ENCODE data around the gene TMEM119.
"Not testable (repeated sequence)": the region's sequence is repeated elsewhere in the genome, so short reads cannot be mapped to it uniquely, and the experiment has no call there.

TMEM119 gene

DNA sequence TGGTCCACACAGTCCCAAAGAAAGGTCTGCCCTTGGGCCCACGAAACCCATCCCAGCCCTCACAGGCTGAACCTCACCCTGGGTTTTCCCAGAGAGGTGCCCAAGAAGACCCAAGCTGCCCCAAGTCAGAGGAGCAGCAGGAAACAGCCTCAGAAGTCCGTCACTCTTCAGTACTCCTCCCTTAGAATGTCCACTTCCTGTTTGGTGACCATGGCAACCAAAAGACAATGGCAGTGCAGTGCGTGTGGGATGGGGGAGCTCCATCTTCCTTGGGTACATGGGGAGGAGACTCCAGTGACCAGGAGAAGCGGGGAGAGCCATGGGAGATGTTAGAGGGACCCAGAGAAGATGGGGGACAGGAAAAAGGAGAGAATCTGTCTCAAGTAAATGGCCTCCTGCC lies 24.5 kb upstream of the TMEM119 start:
- no peak for DNase-seq (ENCODE audit: low read depth, low spot score)
- Histone ChIP-seq H3K4me3 (ENCODE audit: low read length) (no peak overlapping the region), H3K27ac (ENCODE audit: low read length) (no peak overlapping the region), H3K4me1 (ENCODE audit: control insufficient read depth, insufficient read depth, low read length) (peaks cover 3% of the 10 kb centered on the region), H3K9me3 (ENCODE audit: control insufficient read depth, insufficient read depth, low read length) (no peaks in the 10 kb centered on the region), H3K36me3 (ENCODE audit: control insufficient read depth, insufficient read depth, low read length) (no peaks in the 10 kb centered on the region), H3K27me3 (ENCODE audit: control insufficient read depth, insufficient read depth, low read length) (no peaks in the 10 kb centered on the region)
- WGBS (ENCODE audit: insufficient coverage, insufficient read length) = no CpG with 5 or more reads among the region's 4 CpGs

DNA sequence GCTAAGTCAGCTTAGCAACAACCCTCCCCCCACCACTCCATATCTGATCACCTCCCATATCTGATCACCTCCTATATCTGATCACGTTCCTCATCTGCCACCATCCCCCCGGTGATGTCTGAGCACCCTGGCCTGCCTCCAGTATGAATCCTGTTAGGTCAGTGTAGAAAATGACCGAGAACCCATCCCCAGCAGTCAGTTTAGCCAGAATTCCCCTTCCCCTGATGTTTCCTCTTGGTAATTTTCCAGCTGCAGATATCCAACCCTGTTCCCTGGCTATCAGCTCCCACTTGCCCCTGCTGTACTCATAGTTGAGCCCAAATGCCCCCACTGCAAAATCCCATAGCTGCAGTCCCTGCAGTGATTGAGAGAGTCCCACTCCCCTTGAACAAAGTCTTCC lies 23.3 kb upstream of the TMEM119 start:
- no CpG with 5 or more reads among the region's 3 CpGs for WGBS (ENCODE audit: insufficient coverage, insufficient read length)
- H3K9me3 ChIP-seq (ENCODE audit: control insufficient read depth, insufficient read depth, low read length) = no peaks in the 10 kb centered on the region
- peaks cover 5% of the 10 kb centered on the region for H3K4me1 ChIP-seq (ENCODE audit: control insufficient read depth, insufficient read depth, low read length)
- no peak overlapping the region for H3K27ac ChIP-seq (ENCODE audit: low read length)
- H3K27me3 ChIP-seq (ENCODE audit: control insufficient read depth, insufficient read depth, low read length) = no peaks in the 10 kb centered on the region
- no peaks in the 10 kb centered on the region for H3K36me3 ChIP-seq (ENCODE audit: control insufficient read depth, insufficient read depth, low read length)
- no peak for DNase-seq (ENCODE audit: low read depth, low spot score)
- no peak overlapping the region for H3K4me3 ChIP-seq (ENCODE audit: low read length)

DNA sequence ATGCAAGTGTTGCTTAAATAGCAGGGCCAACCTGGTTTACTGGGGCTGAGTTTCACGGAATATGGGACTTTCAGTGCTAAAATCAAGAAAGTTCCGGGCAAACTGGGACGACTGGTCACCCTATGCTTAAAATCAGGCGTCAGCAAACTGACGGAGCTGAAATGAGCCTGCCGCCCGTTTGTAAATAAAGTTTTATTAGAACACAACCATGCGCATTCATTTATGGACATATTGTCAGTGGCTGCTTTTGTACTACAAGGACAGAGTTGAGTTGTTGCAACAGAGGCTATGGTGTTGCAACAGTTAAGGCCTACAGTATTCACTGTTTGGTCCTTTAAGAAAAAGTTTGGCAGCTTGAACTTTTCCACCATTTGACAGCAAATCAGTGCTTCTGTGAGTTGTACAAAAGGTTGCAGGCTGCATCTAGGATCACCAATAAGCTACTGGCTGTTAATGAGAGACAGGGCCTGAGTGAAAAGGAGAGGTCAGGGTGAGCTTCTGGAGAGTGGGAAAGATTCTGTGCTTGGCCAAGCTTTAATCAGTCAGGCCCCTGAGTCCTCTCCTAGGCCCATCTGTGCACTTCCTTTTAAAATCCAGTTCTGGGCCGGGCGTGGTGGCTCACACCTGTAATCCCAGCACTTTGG lies 22.5 kb upstream of the TMEM119 start:
- no peaks in the 10 kb centered on the region for H3K9me3 ChIP-seq (ENCODE audit: control insufficient read depth, insufficient read depth, low read length)
- no CpG with 5 or more reads among the region's 10 CpGs for WGBS (ENCODE audit: insufficient coverage, insufficient read length)
- H3K27ac ChIP-seq (ENCODE audit: low read length) = no peak overlapping the region
- no peaks in the 10 kb centered on the region for H3K36me3 ChIP-seq (ENCODE audit: control insufficient read depth, insufficient read depth, low read length)
- no peaks in the 10 kb centered on the region for H3K27me3 ChIP-seq (ENCODE audit: control insufficient read depth, insufficient read depth, low read length)
- no peak overlapping the region for H3K4me3 ChIP-seq (ENCODE audit: low read length)
- DNase-seq (ENCODE audit: low read depth, low spot score) = no peak
- H3K4me1 ChIP-seq (ENCODE audit: control insufficient read depth, insufficient read depth, low read length) = peaks cover 5% of the 10 kb centered on the region

DNA sequence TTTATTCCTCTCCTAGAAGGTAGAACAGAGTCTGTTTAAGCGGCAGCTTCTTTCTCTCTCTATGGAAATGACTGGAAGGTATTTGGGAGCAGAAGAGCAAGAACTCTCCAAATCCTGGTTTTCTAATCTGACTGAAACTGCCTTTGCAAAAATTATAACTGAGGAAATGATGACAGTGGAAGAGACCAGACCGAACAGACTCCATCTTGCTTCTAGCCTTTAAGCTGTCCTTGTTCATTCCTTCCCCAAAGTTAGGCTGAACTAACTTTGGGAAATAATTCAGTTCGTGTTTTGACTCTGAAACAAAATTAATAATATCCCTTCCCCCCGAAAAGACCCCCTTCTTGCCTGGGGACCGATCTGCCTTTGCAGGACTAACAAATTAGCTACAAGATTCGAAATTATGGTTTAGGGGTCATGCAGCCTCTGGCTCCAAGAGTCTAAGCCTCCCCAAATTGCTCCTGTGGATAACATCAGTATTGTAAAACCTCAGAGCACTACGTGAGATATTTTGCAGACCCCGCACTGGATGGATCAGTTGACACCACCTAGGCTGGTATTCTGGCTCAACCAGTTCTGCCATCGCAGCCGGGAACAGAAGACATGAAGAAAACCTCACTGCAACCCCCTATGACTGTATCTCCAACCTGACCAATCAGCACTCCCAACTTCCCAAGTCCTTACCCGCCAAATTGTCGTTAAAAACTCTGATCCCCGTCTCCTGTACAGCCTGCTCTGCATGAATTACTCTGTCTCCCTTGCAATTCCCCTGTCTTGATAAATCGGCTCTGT lies 21.7 kb upstream of the TMEM119 start:
- Histone ChIP-seq H3K27ac (ENCODE audit: low read length) (no peak overlapping the region), H3K4me3 (ENCODE audit: low read length) (no peak overlapping the region)
- DNase-seq (ENCODE audit: low read depth, low spot score) = no peak

DNA sequence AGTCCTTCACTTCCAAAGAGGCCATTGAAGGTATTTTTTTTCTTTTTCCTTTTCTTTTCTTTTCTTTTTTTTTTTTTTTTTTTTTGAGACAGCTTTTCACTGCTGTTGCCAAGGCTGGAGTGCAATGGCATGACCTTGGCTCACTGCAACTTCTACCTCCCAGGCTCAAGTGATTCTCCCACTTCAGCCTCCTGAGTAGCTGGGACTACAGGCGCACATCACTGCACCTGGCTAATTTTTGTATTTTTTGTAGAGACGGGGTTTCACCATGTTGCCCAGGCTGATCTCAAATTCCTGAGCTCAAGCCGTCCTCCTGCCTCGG lies 21.0 kb upstream of the TMEM119 start:
- DNase-seq (ENCODE audit: low read depth, low spot score); H3K4me3 ChIP-seq (ENCODE audit: low read length); H3K4me1 ChIP-seq (ENCODE audit: control insufficient read depth, insufficient read depth, low read length); H3K36me3 ChIP-seq (ENCODE audit: control insufficient read depth, insufficient read depth, low read length); H3K27me3 ChIP-seq (ENCODE audit: control insufficient read depth, insufficient read depth, low read length); H3K9me3 ChIP-seq (ENCODE audit: control insufficient read depth, insufficient read depth, low read length); H3K27ac ChIP-seq (ENCODE audit: low read length): not testable (repeated sequence)
- WGBS (ENCODE audit: insufficient coverage, insufficient read length) = no CpG with 5 or more reads among the region's 4 CpGs

More for the DNA sequence above, 21.7 kb upstream of the TMEM119 start:
- Histone ChIP-seq H3K36me3 (ENCODE audit: control insufficient read depth, insufficient read depth, low read length) (no peaks in the 10 kb centered on the region), H3K9me3 (ENCODE audit: control insufficient read depth, insufficient read depth, low read length) (no peaks in the 10 kb centered on the region), H3K4me1 (ENCODE audit: control insufficient read depth, insufficient read depth, low read length) (peaks cover 2% of the 10 kb centered on the region), H3K27me3 (ENCODE audit: control insufficient read depth, insufficient read depth, low read length) (no peaks in the 10 kb centered on the region)
- no CpG with 5 or more reads among the region's 14 CpGs for WGBS (ENCODE audit: insufficient coverage, insufficient read length)

DNA sequence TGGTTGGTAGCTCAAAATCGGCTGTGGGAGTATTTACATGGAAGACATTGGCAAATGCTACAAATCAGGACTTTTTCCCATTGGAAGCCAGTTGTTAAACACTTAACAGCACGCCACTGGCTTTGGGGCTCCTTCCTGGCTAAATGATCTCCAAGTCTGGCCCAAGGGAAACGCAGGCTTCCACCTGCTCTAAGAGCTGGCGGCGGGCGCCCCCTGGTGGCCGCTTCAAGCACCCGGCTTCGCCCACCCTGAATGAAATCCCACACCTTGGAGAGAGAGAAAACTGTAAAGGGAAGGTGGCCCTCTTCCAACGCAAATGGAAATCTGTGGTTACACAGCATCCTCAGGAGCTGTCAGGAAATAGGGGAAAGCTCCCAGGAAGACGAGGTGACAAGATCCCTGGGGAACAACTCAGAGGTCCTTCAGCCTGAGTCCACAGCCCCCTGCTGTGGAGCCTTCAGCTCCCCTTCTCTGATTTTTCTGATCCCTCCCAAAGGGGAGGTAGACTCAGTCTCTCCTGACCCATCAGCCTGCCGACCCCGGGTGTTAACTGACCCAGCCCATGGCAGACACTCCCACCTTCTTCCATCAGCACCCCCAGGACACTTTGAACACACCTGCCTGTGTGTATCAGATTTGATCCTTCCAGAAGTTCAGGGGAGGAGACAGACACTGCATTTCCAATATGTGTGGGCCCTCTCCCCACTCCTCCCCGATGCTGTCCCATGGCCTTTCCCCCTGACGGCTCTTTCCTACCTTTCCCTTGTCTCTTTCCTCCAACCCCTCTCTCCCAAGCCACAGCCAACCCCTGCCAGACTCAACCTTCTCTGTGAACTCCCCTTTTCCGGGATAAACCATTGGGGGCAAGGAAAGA lies 20.4 kb upstream of the TMEM119 start:
- no peak for DNase-seq (ENCODE audit: low read depth, low spot score)
- Histone ChIP-seq H3K4me3 (ENCODE audit: low read length) (no peak overlapping the region), H3K27me3 (ENCODE audit: control insufficient read depth, insufficient read depth, low read length) (no peaks in the 10 kb centered on the region), H3K36me3 (ENCODE audit: control insufficient read depth, insufficient read depth, low read length) (no peaks in the 10 kb centered on the region), H3K4me1 (ENCODE audit: control insufficient read depth, insufficient read depth, low read length) (peaks cover 2% of the 10 kb centered on the region; the same call in 1 of the 2 replicates), H3K9me3 (ENCODE audit: control insufficient read depth, insufficient read depth, low read length) (no peaks in the 10 kb centered on the region), H3K27ac (ENCODE audit: low read length) (no peak overlapping the region)
- WGBS (ENCODE audit: insufficient coverage, insufficient read length) = no CpG with 5 or more reads among the region's 16 CpGs

DNA sequence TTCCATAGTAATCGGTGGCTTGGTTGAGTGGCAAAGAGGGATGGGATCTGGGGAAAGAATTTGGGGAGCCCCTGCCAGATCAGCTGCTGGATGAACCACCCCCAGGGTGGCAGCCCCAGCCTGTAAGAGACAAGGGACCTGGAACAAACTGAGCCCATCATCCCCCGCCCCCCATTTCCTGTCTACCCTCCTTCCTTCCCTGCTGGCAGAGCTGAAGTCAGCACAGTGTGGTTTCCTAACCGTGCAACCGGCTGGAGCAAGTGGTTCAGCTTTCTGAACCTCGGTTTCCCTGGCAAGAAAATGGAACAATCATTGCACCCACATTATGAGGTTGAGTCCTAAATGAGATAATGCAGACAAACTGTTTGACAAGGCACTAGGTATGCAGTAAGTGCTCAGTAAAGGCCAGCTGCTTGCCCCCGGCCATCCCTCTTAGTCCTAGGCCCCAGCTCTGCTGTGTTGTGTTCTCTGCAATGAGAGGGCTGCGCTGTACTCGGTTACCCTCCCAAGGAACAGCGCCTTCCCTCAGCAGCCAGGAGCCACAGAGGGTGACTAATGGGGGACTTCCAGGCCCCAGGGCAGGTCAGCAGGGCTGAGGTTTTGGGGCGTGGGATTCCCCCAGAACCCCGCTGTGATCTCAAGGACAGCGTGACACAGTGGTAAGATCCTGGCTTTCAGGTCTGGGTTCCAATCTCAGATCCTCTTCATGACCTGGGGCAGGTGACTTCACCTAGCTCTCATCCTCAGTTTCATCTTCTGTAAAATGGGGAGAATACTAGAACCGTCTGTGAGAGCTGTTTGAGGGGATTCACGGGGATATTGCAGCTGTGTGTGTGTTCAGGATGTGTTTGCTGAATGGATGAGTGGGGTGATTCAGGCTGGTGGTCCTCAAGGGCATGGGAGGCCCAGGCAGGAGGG lies 19.3 kb upstream of the TMEM119 start:
- H3K4me1 ChIP-seq (ENCODE audit: control insufficient read depth, insufficient read depth, low read length) = peaks cover 2% of the 10 kb centered on the region; the same call in 1 of the 2 replicates
- no peaks in the 10 kb centered on the region for H3K36me3 ChIP-seq (ENCODE audit: control insufficient read depth, insufficient read depth, low read length)
- no peaks in the 10 kb centered on the region for H3K9me3 ChIP-seq (ENCODE audit: control insufficient read depth, insufficient read depth, low read length)
- no peak for DNase-seq (ENCODE audit: low read depth, low spot score)
- no peak overlapping the region for H3K27ac ChIP-seq (ENCODE audit: low read length)
- H3K4me3 ChIP-seq (ENCODE audit: low read length) = no peak overlapping the region
- H3K27me3 ChIP-seq (ENCODE audit: control insufficient read depth, insufficient read depth, low read length) = no peaks in the 10 kb centered on the region
- WGBS (ENCODE audit: insufficient coverage, insufficient read length) = no CpG with 5 or more reads among the region's 14 CpGs

DNA sequence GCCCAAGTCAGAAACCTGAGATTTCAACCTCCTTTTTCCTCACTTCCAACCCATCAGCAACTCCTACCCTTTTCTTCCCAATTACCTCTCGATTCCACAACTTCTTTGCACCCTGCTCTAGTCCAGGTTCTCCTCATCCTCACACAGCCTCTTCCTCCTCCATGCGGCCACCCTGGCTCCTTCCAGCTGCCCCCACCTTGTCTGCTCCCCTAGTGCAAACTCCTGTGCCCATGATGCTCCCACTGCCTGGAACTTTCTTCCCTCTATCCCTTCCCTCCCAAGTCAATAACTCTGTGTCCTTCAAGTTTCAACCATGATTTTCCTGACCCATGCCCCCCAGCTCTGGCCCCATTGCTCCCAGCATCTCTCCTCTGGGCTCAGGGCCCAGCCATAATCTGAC lies 18.5 kb upstream of the TMEM119 start:
- WGBS (ENCODE audit: insufficient coverage, insufficient read length) = 100% methylated on average over 1 of the region's 2 CpGs
- Histone ChIP-seq H3K27me3 (ENCODE audit: control insufficient read depth, insufficient read depth, low read length) (no peaks in the 10 kb centered on the region), H3K4me1 (ENCODE audit: control insufficient read depth, insufficient read depth, low read length) (peaks cover 2% of the 10 kb centered on the region; the same call in 1 of the 2 replicates), H3K9me3 (ENCODE audit: control insufficient read depth, insufficient read depth, low read length) (no peaks in the 10 kb centered on the region), H3K27ac (ENCODE audit: low read length) (no peak overlapping the region), H3K4me3 (ENCODE audit: low read length) (no peak overlapping the region), H3K36me3 (ENCODE audit: control insufficient read depth, insufficient read depth, low read length) (no peaks in the 10 kb centered on the region)
- DNase-seq (ENCODE audit: low read depth, low spot score) = no peak

DNA sequence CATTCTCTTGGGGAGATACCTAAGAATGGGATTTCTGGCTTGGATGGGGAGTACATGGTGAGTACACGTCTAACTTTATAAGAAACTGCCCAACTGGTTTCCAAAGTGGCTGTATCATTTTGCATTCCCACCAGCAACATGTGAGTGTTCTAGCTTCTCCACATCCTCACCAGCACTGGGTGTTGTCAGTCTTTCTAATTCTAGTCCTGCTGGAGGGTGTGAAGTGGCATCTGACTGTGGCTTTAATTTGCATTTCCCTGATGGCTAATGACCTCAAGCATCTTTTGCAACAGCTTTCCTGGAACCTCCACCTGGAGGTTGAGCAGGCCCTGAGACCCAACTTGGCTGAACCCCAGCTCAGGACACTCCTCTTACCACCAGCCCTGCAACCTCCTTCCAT lies 18.0 kb upstream of the TMEM119 start:
- WGBS (ENCODE audit: insufficient coverage, insufficient read length) = no CpG with 5 or more reads among the region's 1 CpG
- no peak overlapping the region for H3K27ac ChIP-seq (ENCODE audit: low read length)
- H3K4me1 ChIP-seq (ENCODE audit: control insufficient read depth, insufficient read depth, low read length) = peaks cover 2% of the 10 kb centered on the region; the same call in 1 of the 2 replicates
- H3K4me3 ChIP-seq (ENCODE audit: low read length) = no peak overlapping the region
- no peaks in the 10 kb centered on the region for H3K9me3 ChIP-seq (ENCODE audit: control insufficient read depth, insufficient read depth, low read length)
- DNase-seq (ENCODE audit: low read depth, low spot score) = no peak
- no peaks in the 10 kb centered on the region for H3K27me3 ChIP-seq (ENCODE audit: control insufficient read depth, insufficient read depth, low read length)
- H3K36me3 ChIP-seq (ENCODE audit: control insufficient read depth, insufficient read depth, low read length) = no peaks in the 10 kb centered on the region

DNA sequence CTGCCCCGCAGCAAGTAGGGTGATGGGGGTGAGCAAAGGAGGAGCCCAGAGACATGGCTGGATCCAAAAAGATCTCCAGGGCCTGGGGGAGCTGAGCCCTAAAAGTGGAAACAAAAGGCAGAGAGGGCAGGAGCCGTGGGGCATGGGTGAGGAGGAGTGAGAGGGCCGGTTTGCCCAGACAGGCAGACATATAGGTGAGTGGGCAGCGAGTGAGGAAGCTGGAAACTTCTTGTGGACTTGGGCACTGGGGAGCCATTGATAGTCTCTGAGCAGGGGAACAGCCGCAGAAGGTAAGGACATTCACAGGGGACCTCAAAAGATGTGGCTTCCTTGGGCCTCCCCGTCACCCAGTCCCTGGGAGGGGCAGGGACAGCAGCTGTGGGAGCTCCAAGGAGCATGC lies 16.8 kb upstream of the TMEM119 start:
- Histone ChIP-seq H3K9me3 (ENCODE audit: control insufficient read depth, insufficient read depth, low read length) (no peaks in the 10 kb centered on the region), H3K27me3 (ENCODE audit: control insufficient read depth, insufficient read depth, low read length) (no peaks in the 10 kb centered on the region), H3K4me1 (ENCODE audit: control insufficient read depth, insufficient read depth, low read length) (peaks cover 2% of the 10 kb centered on the region; the same call in 1 of the 2 replicates), H3K36me3 (ENCODE audit: control insufficient read depth, insufficient read depth, low read length) (no peaks in the 10 kb centered on the region), H3K27ac (ENCODE audit: low read length) (no peak overlapping the region), H3K4me3 (ENCODE audit: low read length) (no peak overlapping the region)
- DNase-seq (ENCODE audit: low read depth, low spot score) = no peak
- no CpG with 5 or more reads among the region's 6 CpGs for WGBS (ENCODE audit: insufficient coverage, insufficient read length)
